Astrocyte of the cerebellum (primary cell): ENCODE measurements around the gene DUSP11.
A peak's percentile ranks its signal among the peaks of the same experiment; 100 is the strongest.

ENCODE experiments used
- DNase-seq: peaks from one replicate; pipeline ENCODE4 v3.0.0-alpha.2; 2011; ENCODE audit warnings: low read depth
- H3K4me3 ChIP-seq: 2 replicates; pipeline ENCODE4 v1.5.1; 2011; ENCODE audit warnings: mild to moderate bottlenecking, low read depth, low read length, moderate library complexity
- in situ Hi-C: cut with HindIII; loops from 2 replicates; pipeline ENCODE4 v1.10.0; 2017; ENCODE audit warnings: low sequenced_read_pairs
- TF ChIP-seq, protein P1 (sequence below): IDR thresholded peaks from 2 replicates; pipeline ENCODE4 v1.5.1; 2012; ENCODE audit warnings: low read length, low read depth, moderate library complexity, mild to moderate bottlenecking; ENCODE audit errors: missing control alignments

The DUSP11 gene

DNA sequence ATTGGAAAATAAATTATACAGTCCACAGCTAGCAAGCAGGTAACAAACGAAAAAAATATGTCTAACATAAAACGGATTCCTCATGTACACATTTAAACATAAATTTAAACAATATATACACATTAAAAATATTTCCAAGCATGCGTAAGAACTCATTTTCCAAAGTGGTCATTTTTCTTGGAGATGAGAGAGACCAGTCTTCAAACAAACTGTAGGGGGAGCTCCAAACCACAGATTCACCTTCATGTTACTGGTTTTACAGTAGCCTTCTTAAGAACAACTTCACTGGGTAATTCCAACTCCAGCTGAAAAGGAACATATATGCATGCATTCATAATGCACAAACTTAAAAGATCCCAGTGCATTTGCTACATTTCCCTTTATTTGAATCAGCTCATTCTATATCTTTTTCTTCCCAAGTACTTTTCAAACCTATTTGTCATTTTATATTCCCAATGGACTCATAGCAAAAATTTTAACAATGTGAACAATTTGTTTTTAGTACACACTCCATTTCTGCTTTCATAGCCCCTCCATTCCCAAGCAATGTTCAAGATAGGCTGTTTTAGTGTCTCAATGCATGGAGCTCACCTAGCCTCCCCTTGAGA is 44.1 kb upstream of the DUSP11 start:
- peak; percentile 84 for DNase-seq

DNA sequence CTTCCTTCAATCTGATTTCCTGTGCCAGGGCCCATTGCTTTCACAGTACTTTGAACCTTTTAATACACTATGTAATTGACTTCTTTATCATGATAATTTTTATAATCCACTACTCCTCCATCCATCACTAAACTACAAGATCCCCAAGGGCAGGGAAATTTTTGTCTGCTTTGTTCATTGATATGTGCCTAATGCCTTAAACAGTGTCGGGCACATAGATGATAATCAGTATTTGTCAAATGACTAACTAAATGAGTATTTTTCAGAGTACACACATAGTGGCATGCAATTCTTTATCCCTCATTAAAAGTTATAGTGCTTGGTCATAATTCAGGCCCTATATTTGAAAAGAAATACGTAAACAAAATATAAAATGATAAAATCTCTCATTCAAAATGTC is 43.5 kb upstream of the DUSP11 start:
- H3K4me3 ChIP-seq, result no peak overlapping the region
- in situ Hi-C loops, result no loop called here
- TF ChIP-seq, protein P1, sequence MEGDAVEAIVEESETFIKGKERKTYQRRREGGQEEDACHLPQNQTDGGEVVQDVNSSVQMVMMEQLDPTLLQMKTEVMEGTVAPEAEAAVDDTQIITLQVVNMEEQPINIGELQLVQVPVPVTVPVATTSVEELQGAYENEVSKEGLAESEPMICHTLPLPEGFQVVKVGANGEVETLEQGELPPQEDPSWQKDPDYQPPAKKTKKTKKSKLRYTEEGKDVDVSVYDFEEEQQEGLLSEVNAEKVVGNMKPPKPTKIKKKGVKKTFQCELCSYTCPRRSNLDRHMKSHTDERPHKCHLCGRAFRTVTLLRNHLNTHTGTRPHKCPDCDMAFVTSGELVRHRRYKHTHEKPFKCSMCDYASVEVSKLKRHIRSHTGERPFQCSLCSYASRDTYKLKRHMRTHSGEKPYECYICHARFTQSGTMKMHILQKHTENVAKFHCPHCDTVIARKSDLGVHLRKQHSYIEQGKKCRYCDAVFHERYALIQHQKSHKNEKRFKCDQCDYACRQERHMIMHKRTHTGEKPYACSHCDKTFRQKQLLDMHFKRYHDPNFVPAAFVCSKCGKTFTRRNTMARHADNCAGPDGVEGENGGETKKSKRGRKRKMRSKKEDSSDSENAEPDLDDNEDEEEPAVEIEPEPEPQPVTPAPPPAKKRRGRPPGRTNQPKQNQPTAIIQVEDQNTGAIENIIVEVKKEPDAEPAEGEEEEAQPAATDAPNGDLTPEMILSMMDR, result no peak
- DNase-seq, result no peak

More for the DNA sequence above, 44.1 kb upstream of the DUSP11 start:
- H3K4me3 ChIP-seq, result no peak overlapping the region
- in situ Hi-C loops, result no loop called here
- TF ChIP-seq, protein P1, result peak; percentile 81

DNA sequence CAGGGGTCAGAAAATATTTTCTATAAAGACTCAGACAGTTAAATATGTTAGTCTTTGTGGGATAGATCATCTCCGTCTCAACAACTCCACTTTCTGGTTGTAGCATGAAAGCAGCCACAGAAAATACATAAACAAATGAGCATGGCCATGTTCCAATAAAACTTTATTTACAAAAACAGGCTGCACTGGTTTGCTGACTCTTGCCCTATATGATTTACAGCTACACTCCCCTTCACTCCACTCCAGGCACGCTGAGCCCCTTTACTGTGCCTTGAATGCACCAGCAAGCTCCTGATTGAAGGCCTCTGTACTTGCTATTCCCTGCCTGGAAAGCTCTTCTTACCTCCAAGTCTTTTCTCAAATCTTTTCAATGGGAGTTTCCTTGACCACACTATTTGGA is 43.1 kb upstream of the DUSP11 start:
- in situ Hi-C loops, result no loop called here
- TF ChIP-seq, protein P1, result no peak

GRCh38 chr2:73822276-73822675 is 42.4 kb upstream of the DUSP11 start:
- no peak overlapping the region for H3K4me3 ChIP-seq
- DNase-seq, result no peak
- TF ChIP-seq, protein P1, result no peak
- in situ Hi-C loops, result no loop called here

More for the DNA sequence above, 43.1 kb upstream of the DUSP11 start:
- DNase-seq, result no peak
- H3K4me3 ChIP-seq, result no peak overlapping the region

DNA sequence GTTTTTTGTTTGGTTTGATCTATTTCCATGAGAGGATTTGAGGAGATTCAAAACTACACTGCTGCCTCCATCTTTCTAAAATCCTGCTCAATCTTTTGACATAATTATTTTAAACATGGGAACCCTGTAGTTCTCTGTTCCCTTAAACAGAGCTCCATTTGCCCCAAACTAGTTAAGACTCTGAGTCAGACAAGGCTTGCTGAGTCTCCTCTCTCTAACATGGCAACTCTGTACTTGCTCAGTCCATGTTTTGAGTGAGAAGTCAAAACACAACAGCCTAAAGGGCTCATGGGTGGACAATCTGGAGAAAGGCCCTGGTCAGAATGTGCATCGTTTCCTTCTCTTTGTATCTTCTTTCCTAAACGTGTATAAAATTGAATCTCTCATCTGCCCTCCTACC is 41.8 kb upstream of the DUSP11 start:
- TF ChIP-seq, protein P1, result no peak
- in situ Hi-C loops, result no loop called here
- no peak for DNase-seq
- no peak overlapping the region for H3K4me3 ChIP-seq

DNA sequence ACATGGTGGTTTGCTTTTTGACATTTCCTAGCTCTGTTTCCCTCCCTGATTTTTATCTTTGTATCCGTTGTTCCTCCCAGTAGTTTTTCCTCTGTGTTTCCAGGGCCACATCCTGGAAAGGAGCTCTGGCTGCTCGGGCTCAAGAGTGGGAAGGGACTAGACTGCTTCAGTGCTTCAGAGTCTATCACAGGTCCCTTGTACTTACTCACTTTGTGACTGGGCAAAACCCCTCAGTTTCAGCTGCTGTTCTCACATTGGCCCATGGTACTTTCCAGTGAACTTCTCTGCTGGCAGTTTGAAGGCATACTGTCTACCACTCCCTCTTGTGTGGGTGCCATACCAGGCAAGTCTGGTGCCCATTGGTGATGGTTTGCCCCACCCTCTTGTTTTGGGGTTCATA is 41.3 kb upstream of the DUSP11 start:
- DNase-seq, result no peak
- H3K4me3 ChIP-seq, result no peak overlapping the region
- TF ChIP-seq, protein P1, result no peak
- in situ Hi-C loops, result no loop called here
